Ascending aorta (tissue), 2 donors: Measurements from ENCODE around the gene PDLIM5. TPM values are rescaled to one million over a fixed set of nuclear protein-coding genes. Genes with fewer than 3 reads are reported as not detected.

Experiments
- DNase-seq, 2 donors: peaks; one replicate each; pipeline ENCODE4 v3.0.0-alpha.2; 2019; ENCODE audit warnings: low spot score in 2 of 2
- H3K27ac ChIP-seq, 2 donors: fragments of 200-600 bp; sonication (generic); one replicate each; pipeline ENCODE4 v1.5.1; 2016 to 2017; ENCODE audit warnings: mild to moderate bottlenecking in 1 of 2
- H3K27me3 ChIP-seq: fragments of 200-600 bp; sonication (generic); one replicate; pipeline ENCODE4 v1.5.1; 2017
- H3K36me3 ChIP-seq, 2 donors: fragments of 200-600 bp; sonication (generic); one replicate each; pipeline ENCODE4 v1.5.1; 2016
- H3K4me1 ChIP-seq, 2 donors: fragments of 200-600 bp; sonication (generic); one replicate each; pipeline ENCODE4 v1.5.1; 2016 to 2017; ENCODE audit warnings: mild to moderate bottlenecking in 1 of 2
- H3K4me3 ChIP-seq, 2 donors: fragments of 200-600 bp; sonication (generic); one replicate each; pipeline ENCODE4 v1.5.1; 2016 to 2017; ENCODE audit warnings: mild to moderate bottlenecking in 1 of 2
- H3K9me3 ChIP-seq, 2 donors: fragments of 200-600 bp; sonication (generic); one replicate each; pipeline ENCODE4 v1.5.1; 2016
- intact Hi-C: fragments of 100-400 bp; cut with DNase I; formaldehyde crosslinking; loops from one replicate; pipeline ENCODE4 v1.15.1; 2023
- total RNA-seq: library from RNA; depleted of rRNA; stranded (reverse); fragments of >200 nt; gene quantifications from one replicate; pipeline ENCODE4 v1.1.0, GENCODE V29; 2016
- TF ChIP-seq, protein P1 (sequence below), 3 experiments: fragments of 200-600 bp in 2 of 3; fragments of 450-650 bp in 1 of 3; sonication (generic) in 2 of 3; IDR thresholded peaks; one replicate each; pipeline ENCODE4 v1.5.1; 2016 to 2019; ENCODE audit warnings: antibody characterized with exemption in 3 of 3, mild to moderate bottlenecking in 1 of 3, moderate library complexity in 1 of 3

Gene PDLIM5
- total RNA-seq, 1 donor from 2014 or later: 103 TPM

DNA sequence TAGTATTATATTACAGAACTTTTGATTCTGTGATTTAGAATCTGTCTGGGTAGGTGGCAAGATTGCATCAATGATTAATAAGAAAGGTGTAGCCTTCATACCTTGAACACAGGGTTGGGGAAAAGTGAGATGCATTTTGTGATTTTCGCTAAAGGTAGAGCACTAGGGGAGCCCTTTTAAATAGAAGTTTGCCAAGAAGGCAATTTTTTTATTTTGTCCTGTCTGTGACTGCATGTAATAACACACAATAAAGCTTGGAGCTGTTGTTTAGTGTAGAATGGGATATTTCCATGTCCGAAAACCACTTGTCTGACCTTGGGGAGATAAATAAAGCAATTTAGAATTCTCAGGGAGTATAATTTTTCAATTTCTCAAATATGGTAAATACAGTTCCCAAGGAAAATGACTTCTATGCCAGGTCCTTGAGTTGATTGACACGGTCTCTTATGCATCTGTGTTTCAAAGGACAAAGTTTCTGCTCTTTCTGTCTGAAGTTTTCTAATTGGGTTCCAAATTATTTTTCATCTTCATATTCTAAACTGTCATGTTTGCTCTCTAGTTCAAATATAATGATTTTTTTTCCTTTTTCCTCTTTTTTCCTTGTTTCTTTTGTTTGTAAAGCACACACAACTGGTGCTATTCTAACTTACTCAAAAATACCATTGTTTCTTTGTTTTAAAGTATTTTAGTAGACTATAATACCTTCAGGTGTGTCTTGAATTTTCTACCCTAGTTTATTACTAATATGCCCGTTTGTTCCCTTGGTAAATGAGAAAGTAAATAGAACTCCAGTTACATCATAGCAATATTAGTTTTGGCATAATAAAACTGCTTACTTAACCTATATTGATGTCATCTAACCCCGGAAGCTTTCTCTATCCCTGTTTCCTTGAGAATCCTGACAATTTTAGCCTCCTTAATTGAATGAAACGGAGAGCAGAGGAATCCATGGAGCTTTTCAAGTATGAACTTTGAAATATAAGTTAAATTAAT lies 218.2 kb downstream of the PDLIM5 start:
- TF ChIP-seq, protein P1, sequence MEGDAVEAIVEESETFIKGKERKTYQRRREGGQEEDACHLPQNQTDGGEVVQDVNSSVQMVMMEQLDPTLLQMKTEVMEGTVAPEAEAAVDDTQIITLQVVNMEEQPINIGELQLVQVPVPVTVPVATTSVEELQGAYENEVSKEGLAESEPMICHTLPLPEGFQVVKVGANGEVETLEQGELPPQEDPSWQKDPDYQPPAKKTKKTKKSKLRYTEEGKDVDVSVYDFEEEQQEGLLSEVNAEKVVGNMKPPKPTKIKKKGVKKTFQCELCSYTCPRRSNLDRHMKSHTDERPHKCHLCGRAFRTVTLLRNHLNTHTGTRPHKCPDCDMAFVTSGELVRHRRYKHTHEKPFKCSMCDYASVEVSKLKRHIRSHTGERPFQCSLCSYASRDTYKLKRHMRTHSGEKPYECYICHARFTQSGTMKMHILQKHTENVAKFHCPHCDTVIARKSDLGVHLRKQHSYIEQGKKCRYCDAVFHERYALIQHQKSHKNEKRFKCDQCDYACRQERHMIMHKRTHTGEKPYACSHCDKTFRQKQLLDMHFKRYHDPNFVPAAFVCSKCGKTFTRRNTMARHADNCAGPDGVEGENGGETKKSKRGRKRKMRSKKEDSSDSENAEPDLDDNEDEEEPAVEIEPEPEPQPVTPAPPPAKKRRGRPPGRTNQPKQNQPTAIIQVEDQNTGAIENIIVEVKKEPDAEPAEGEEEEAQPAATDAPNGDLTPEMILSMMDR (IDR thresholded peaks at IDR 0.05): no peak
- H3K9me3 ChIP-seq: no peaks in the 10 kb centered on the region
- H3K27me3 ChIP-seq: no peaks in the 10 kb centered on the region
- intact Hi-C loops: no loop called here
- no peak for DNase-seq
- H3K27ac ChIP-seq: peak overlapping the region in 1 of 2 donors; percentile 15
- peaks cover 0 to 3% of the 10 kb centered on the region in 2 donors for H3K4me1 ChIP-seq
- peaks cover 1 to 18% of the 10 kb centered on the region in 2 donors for H3K36me3 ChIP-seq
- no peak overlapping the region for H3K4me3 ChIP-seq

- no peak for DNase-seq
- H3K4me3 ChIP-seq: no peak overlapping the region
- peaks cover 0 to 8% of the 10 kb centered on the region in 2 donors for H3K36me3 ChIP-seq
- TF ChIP-seq, protein P1 (IDR thresholded peaks at IDR 0.05): no peak
- H3K4me1 ChIP-seq: peaks cover 0 to 3% of the 10 kb centered on the region in 2 donors
- intact Hi-C loops: no loop called here
- no peak overlapping the region for H3K27ac ChIP-seq
- H3K9me3 ChIP-seq: no peaks in the 10 kb centered on the region
- H3K27me3 ChIP-seq: no peaks in the 10 kb centered on the region
Observed at GRCh38 chr4:94671113-94671512, 219.4 kb downstream of the PDLIM5 start.

GRCh38 chr4:94673961-94674360 lies 222.2 kb downstream of the PDLIM5 start:
- Histone ChIP-seq H3K9me3 (no peaks in the 10 kb centered on the region), H3K27ac (peak overlapping the region in 1 of 2 donors; percentile 42), H3K27me3 (no peaks in the 10 kb centered on the region), H3K36me3 (peaks cover 0 to 5% of the 10 kb centered on the region in 2 donors), H3K4me3 (no peak overlapping the region), H3K4me1 (peaks cover 0 to 3% of the 10 kb centered on the region in 2 donors)
- TF ChIP-seq, protein P1 (IDR thresholded peaks at IDR 0.05): no peak
- DNase-seq: no peak
- intact Hi-C loops: no loop called here

- no peaks in the 10 kb centered on the region for H3K9me3 ChIP-seq
- no peak for DNase-seq
- no peak overlapping the region for H3K27ac ChIP-seq
- intact Hi-C loops: no loop called here
- H3K4me3 ChIP-seq: no peak overlapping the region
- TF ChIP-seq, protein P1 (IDR thresholded peaks at IDR 0.05): no peak
- H3K36me3 ChIP-seq: no peaks in the 10 kb centered on the region
- no peaks in the 10 kb centered on the region for H3K27me3 ChIP-seq
- no peaks in the 10 kb centered on the region for H3K4me1 ChIP-seq
Observed at GRCh38 chr4:94676970-94677369, 225.2 kb downstream of the PDLIM5 start.

DNA sequence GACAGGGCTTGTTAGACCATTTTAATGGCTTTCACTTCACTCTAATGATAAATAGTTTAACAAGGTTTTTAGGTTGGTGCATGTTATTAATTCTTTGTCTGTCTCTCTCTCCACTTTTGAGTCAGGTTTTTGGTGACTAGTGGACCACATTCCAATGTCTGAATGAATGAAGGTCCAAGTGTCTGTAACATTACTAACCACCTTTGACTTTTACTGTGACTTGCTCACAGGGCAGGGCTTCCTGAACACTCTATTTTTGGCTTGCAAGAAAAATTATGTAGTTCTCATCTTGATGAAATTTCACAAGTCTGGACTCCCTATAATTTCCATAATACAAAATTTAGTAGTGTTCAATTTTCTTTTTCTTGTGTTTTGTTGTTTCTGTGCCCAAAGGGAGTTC lies 227.2 kb downstream of the PDLIM5 start:
- Histone ChIP-seq H3K36me3 (no peaks in the 10 kb centered on the region), H3K4me1 (no peaks in the 10 kb centered on the region), H3K27ac (no peak overlapping the region), H3K4me3 (no peak overlapping the region), H3K9me3 (no peaks in the 10 kb centered on the region), H3K27me3 (no peaks in the 10 kb centered on the region)
- TF ChIP-seq, protein P1 (IDR thresholded peaks at IDR 0.05): no peak
- intact Hi-C loops: no loop called here
- no peak for DNase-seq
